BLaER1 (cell line): Measurements from ENCODE around the gene BMP10.

ENCODE experiments used
- H3K27ac ChIP-seq: shearing (Covaris generic); formaldehyde crosslinking; 2 replicates; pipeline ENCODE4 v1.8.1; 2022
- H3K27me3 ChIP-seq: shearing (Covaris generic); formaldehyde crosslinking; 2 replicates; pipeline ENCODE4 v1.8.1; 2022
- H3K36me3 ChIP-seq: shearing (Covaris generic); formaldehyde crosslinking; 2 replicates; pipeline ENCODE4 v1.8.1; 2022
- H3K4me1 ChIP-seq: shearing (Covaris generic); formaldehyde crosslinking; 2 replicates; pipeline ENCODE4 v1.8.1; 2022
- H3K4me2 ChIP-seq: shearing (Covaris generic); formaldehyde crosslinking; 2 replicates; pipeline ENCODE4 v1.8.1; 2022
- H3K4me3 ChIP-seq: shearing (Covaris generic); formaldehyde crosslinking; 2 replicates; pipeline ENCODE4 v1.8.1; 2022
- H3K9ac ChIP-seq: shearing (Covaris generic); formaldehyde crosslinking; 2 replicates; pipeline ENCODE4 v1.8.1; 2022
- H3K9me3 ChIP-seq: shearing (Covaris generic); formaldehyde crosslinking; 2 replicates; pipeline ENCODE4 v1.8.1; 2022
- H4K20me1 ChIP-seq: shearing (Covaris generic); formaldehyde crosslinking; 2 replicates; pipeline ENCODE4 v1.8.1; 2022
- Cebpa-rat ChIP-seq: shearing (Covaris generic); IDR thresholded peaks from 2 replicates; pipeline ENCODE4 v1.8.1; 2022

BMP10 gene

GRCh38 chr2:68911246-68911645, 40.0 kb upstream of the BMP10 start:
- Histone ChIP-seq H4K20me1 (no peaks in the 10 kb centered on the region), H3K9me3 (no peaks in the 10 kb centered on the region), H3K36me3 (no peaks in the 10 kb centered on the region), H3K4me2 (peak overlapping the region; percentile 15; the same call in 1 of the 2 replicates), H3K9ac (no peak overlapping the region), H3K4me1 (peaks cover 53% of the 10 kb centered on the region), H3K27me3 (no peaks in the 10 kb centered on the region), H3K27ac (no peak overlapping the region), H3K4me3 (no peak overlapping the region)
- TF ChIP-seq Cebpa-rat, result no peak

GRCh38 chr2:68909793-68910674, 38.8 kb upstream of the BMP10 start:
- Histone ChIP-seq H3K9ac (no peak overlapping the region), H3K27me3 (no peaks in the 10 kb centered on the region), H3K4me3 (no peak overlapping the region), H3K4me1 (peaks cover 56% of the 10 kb centered on the region), H3K27ac (0 out of 2 replicates have a peak overlapping the region, but pooled peaks have one; percentile 2), H4K20me1 (no peaks in the 10 kb centered on the region), H3K36me3 (no peaks in the 10 kb centered on the region), H3K9me3 (no peaks in the 10 kb centered on the region), H3K4me2 (peak overlapping the region; percentile 81; the same call in 1 of the 2 replicates)
- TF ChIP-seq Cebpa-rat, result no peak

- Histone ChIP-seq H3K36me3 (no peaks in the 10 kb centered on the region), H3K27me3 (no peaks in the 10 kb centered on the region), H3K4me3 (no peak overlapping the region), H3K27ac (peak overlapping the region; percentile 78), H3K9ac (peak overlapping the region; percentile 45; the same call in 1 of the 2 replicates), H3K4me1 (peaks cover 56% of the 10 kb centered on the region), H3K4me2 (peak overlapping the region; percentile 81), H4K20me1 (no peaks in the 10 kb centered on the region), H3K9me3 (peaks cover 5% of the 10 kb centered on the region)
- TF ChIP-seq Cebpa-rat, result no peak
Observed at GRCh38 chr2:68908392-68908970, 37.3 kb upstream of the BMP10 start.

- Histone ChIP-seq H3K9ac (peak overlapping the region; percentile 45; the same call in 1 of the 2 replicates), H3K27me3 (no peaks in the 10 kb centered on the region)
Observed at GRCh38 chr2:68907920-68908253, 36.7 kb upstream of the BMP10 start.

GRCh38 chr2:68907232-68907919, 36.2 kb upstream of the BMP10 start:
- H4K20me1 ChIP-seq, result no peaks in the 10 kb centered on the region
- H3K4me3 ChIP-seq, result no peak overlapping the region
- no peak for TF ChIP-seq Cebpa-rat
- H3K27me3 ChIP-seq, result no peaks in the 10 kb centered on the region
- peak overlapping the region; percentile 78 for H3K27ac ChIP-seq
- H3K4me2 ChIP-seq, result peak overlapping the region; percentile 81
- H3K36me3 ChIP-seq, result no peaks in the 10 kb centered on the region
- H3K9me3 ChIP-seq, result peaks cover 5% of the 10 kb centered on the region
- peaks cover 50% of the 10 kb centered on the region for H3K4me1 ChIP-seq
- H3K9ac ChIP-seq, result peak overlapping the region; percentile 45; the same call in 1 of the 2 replicates

More at GRCh38 chr2:68907920-68908253, 36.7 kb upstream of the BMP10 start:
- no peaks in the 10 kb centered on the region for H3K36me3 ChIP-seq
- peaks cover 55% of the 10 kb centered on the region for H3K4me1 ChIP-seq
- peak overlapping the region; percentile 78 for H3K27ac ChIP-seq
- no peaks in the 10 kb centered on the region for H4K20me1 ChIP-seq
- H3K9me3 ChIP-seq, result peaks cover 5% of the 10 kb centered on the region
- TF ChIP-seq Cebpa-rat, result no peak
- H3K4me3 ChIP-seq, result no peak overlapping the region
- H3K4me2 ChIP-seq, result peak overlapping the region; percentile 81

- Histone ChIP-seq H3K27ac (peak overlapping the region; percentile 29; the same call in 1 of the 2 replicates), H3K4me3 (no peak overlapping the region), H3K9ac (no peak overlapping the region), H3K9me3 (peaks cover 12% of the 10 kb centered on the region), H4K20me1 (no peaks in the 10 kb centered on the region), H3K4me1 (peaks cover 43% of the 10 kb centered on the region), H3K36me3 (no peaks in the 10 kb centered on the region), H3K27me3 (no peaks in the 10 kb centered on the region), H3K4me2 (peak overlapping the region; percentile 34)
- no peak for TF ChIP-seq Cebpa-rat
Observed at GRCh38 chr2:68906716-68907115, 35.5 kb upstream of the BMP10 start.

GRCh38 chr2:68905116-68905515, 33.9 kb upstream of the BMP10 start:
- Histone ChIP-seq H4K20me1 (no peaks in the 10 kb centered on the region), H3K9ac (no peak overlapping the region), H3K4me3 (no peak overlapping the region), H3K4me1 (peaks cover 38% of the 10 kb centered on the region), H3K27me3 (no peaks in the 10 kb centered on the region), H3K9me3 (peaks cover 27% of the 10 kb centered on the region), H3K4me2 (no peak overlapping the region), H3K27ac (no peak overlapping the region), H3K36me3 (no peaks in the 10 kb centered on the region)
- no peak for TF ChIP-seq Cebpa-rat

GRCh38 chr2:68901561-68901960, 30.4 kb upstream of the BMP10 start:
- Histone ChIP-seq H3K9me3 (peaks cover 27% of the 10 kb centered on the region), H3K4me2 (no peak overlapping the region), H3K9ac (no peak overlapping the region), H3K27ac (no peak overlapping the region), H3K36me3 (no peaks in the 10 kb centered on the region), H3K27me3 (no peaks in the 10 kb centered on the region), H3K4me3 (no peak overlapping the region), H4K20me1 (no peaks in the 10 kb centered on the region), H3K4me1 (peaks cover 6% of the 10 kb centered on the region)
- TF ChIP-seq Cebpa-rat, result no peak

GRCh38 chr2:68901199-68901514, 30.0 kb upstream of the BMP10 start:
- no peak overlapping the region for H3K9ac ChIP-seq
- no peak for TF ChIP-seq Cebpa-rat
- H3K4me3 ChIP-seq, result no peak overlapping the region

More at GRCh38 chr2:68901199-68901514, 30.0 kb upstream of the BMP10 start:
- Histone ChIP-seq H3K27ac (no peak overlapping the region), H4K20me1 (no peaks in the 10 kb centered on the region), H3K9me3 (peaks cover 27% of the 10 kb centered on the region), H3K4me2 (no peak overlapping the region), H3K4me1 (peaks cover 2% of the 10 kb centered on the region), H3K27me3 (no peaks in the 10 kb centered on the region), H3K36me3 (no peaks in the 10 kb centered on the region)
